ENCODE data around the gene EMC1.
"Not testable (repeated sequence)": the region's sequence is repeated elsewhere in the genome, so short reads cannot be mapped to it uniquely, and the experiment has no call there.

DNA sequence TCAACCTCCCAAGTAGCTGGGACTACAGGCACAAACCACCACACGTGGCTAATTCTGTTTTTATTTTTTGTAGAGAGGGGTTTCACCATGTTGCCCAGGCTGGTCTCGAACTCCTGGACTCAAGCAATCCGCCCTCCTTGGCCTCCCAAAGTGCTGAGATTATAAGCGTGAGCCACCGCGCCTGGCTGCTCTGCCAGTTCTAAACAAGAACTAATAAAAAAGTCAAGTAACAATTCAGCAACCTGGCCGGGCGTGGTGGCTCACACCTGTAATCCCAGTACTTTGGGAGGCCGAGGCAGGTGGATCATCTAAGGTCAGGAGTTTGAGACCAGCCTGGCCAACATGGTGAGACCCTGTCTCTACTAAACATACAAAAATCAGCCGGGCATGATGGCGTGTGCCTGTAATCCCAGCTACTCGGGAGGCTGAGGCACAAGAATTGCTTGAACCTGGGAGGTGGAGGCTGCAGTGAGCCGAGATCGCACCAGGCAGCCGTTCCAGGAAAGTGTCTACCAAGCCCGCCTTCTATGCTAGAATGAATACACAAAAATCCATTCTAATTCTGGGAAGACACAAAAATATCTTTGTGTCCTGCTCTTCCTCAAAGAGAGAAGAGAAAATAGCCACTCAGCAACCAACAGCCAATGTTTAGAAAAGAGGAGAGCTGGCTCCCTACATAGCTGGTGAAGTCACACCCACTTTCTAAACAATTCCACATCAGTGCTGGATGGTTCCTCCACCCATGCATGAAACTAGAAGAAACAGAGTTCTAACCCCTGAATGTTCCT is 19.4 kb downstream of the EMC1 start:
- not testable (repeated sequence) for TF ChIP-seq POLR2AphosphoS5 (IDR thresholded peaks at IDR 0.05; ENCODE audit: low read depth, low read length); POLR2A (IDR thresholded peaks at IDR 0.05; ENCODE audit: low read depth, low read length); SPI1 (IDR thresholded peaks at IDR 0.05; ENCODE audit: low read depth, low read length); TAF1 (IDR thresholded peaks at IDR 0.05; ENCODE audit: low read depth, low read length); PAX5 (IDR thresholded peaks at IDR 0.05; ENCODE audit: insufficient read depth, low read length, severe bottlenecking); POU2F2 (IDR thresholded peaks at IDR 0.05; ENCODE audit: low read depth, low read length)
